Hepatocyte (in vitro differentiated cells): ENCODE data around the gene MALAT1.

ENCODE experiments used
- EZH2 ChIP-seq: fragments of 200-600 bp; sonication (generic); IDR thresholded peaks from 2 replicates; pipeline ENCODE4 v1.6.1; 2016; ENCODE audit warnings: antibody characterized with exemption, mild to moderate bottlenecking, borderline replicate concordance
- EZH2phosphoT487 ChIP-seq: fragments of 200-600 bp; sonication (generic); IDR thresholded peaks from one replicate; pipeline ENCODE4 v1.6.1; 2018; ENCODE audit warnings: antibody characterized with exemption, mild to moderate bottlenecking, low read depth, moderate library complexity; ENCODE audit not compliant: unreplicated experiment, severe bottlenecking
- TF ChIP-seq, protein P1 (sequence below): fragments of 200-600 bp; sonication (generic); IDR thresholded peaks from 2 replicates; pipeline ENCODE4 v1.5.1; 2016; ENCODE audit warnings: antibody characterized with exemption, mild to moderate bottlenecking; ENCODE audit not compliant: poor library complexity

GRCh38 chr11:65487467-65488272, 11.2 kb upstream of the MALAT1 start:
- TF ChIP-seq, protein P1, sequence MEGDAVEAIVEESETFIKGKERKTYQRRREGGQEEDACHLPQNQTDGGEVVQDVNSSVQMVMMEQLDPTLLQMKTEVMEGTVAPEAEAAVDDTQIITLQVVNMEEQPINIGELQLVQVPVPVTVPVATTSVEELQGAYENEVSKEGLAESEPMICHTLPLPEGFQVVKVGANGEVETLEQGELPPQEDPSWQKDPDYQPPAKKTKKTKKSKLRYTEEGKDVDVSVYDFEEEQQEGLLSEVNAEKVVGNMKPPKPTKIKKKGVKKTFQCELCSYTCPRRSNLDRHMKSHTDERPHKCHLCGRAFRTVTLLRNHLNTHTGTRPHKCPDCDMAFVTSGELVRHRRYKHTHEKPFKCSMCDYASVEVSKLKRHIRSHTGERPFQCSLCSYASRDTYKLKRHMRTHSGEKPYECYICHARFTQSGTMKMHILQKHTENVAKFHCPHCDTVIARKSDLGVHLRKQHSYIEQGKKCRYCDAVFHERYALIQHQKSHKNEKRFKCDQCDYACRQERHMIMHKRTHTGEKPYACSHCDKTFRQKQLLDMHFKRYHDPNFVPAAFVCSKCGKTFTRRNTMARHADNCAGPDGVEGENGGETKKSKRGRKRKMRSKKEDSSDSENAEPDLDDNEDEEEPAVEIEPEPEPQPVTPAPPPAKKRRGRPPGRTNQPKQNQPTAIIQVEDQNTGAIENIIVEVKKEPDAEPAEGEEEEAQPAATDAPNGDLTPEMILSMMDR = no peak
- TF ChIP-seq EZH2 (no peak), EZH2phosphoT487 (no peak)
